ENCODE results near the gene SH3RF3. TPM values are rescaled to one million over a fixed set of nuclear protein-coding genes. Genes with fewer than 3 reads are reported as not detected.
"Not testable (repeated sequence)": the region's sequence is repeated elsewhere in the genome, so short reads cannot be mapped to it uniquely, and the experiment has no call there.

Gene SH3RF3
- total RNA-seq, 1 donor from 2014 or later = 0.47 TPM

DNA sequence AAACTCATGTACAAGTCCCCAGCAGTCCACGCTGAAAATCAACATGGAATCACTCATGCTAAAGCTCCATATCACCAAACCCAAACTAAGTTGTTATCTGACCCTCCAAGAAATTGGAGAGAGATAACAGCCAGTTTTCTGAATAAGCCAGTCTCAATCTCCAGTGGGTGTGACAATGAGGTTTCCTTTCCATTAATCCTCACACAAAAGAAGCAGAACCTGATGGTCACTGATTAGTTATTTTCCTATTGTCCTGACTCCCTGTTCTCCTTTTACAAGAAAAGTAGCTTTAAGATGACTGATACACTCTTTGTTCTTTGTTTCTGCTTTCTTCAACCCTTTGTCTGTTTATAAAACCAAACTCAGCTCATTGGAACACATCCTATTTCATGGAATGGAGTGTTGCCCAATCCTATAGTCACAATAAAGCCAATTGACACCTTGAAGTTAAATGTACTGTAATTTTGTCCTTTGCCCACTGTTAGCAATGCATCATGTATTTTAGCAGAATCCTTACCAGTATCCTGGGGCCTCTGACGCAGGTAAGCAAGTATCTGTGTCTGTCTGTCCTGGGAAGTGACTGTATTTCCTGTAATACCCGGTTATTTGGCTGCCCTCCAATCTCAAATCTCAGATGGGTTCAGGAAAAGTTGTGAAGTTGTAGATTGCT is 30.6 kb upstream of the SH3RF3 start:
- DNase-seq = no peak
- Mint-ChIP-seq H3K4me3 (no peak overlapping the region), H3K27me3 (peaks cover 8% of the 10 kb centered on the region), H3K36me3 (ENCODE audit: low read depth) (no peaks in the 10 kb centered on the region), H3K9me3 (no peaks in the 10 kb centered on the region), H3K27ac (no peak overlapping the region), H3K4me1 (peaks cover 2% of the 10 kb centered on the region)
- intact Hi-C loops (cut with micrococcal nuclease) = no loop called here

DNA sequence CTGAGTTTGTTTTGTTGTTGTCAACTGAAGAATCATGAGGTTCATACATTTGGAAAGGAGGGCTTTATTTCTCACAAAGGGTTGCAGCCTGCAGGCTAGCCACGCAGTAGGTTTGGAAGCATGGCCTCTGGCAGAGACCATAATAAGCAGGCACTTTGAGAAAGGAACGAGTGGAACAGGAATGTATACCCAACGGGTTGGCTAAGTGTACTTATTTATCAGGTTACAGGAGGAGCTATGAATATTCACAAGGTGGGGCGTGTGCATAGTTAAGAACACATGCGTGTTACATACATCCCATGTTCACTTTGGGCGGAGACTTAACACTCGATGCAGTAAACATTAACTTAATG is 30.1 kb upstream of the SH3RF3 start:
- no peak overlapping the region for H3K27ac Mint-ChIP-seq
- H3K9me3 Mint-ChIP-seq = no peaks in the 10 kb centered on the region
- H3K4me1 Mint-ChIP-seq = peaks cover 2% of the 10 kb centered on the region
- DNase-seq = no peak
- H3K4me3 Mint-ChIP-seq = no peak overlapping the region
- intact Hi-C loops (cut with micrococcal nuclease) = no loop called here
- peaks cover 8% of the 10 kb centered on the region for H3K27me3 Mint-ChIP-seq
- H3K36me3 Mint-ChIP-seq (ENCODE audit: low read depth) = no peaks in the 10 kb centered on the region

DNA sequence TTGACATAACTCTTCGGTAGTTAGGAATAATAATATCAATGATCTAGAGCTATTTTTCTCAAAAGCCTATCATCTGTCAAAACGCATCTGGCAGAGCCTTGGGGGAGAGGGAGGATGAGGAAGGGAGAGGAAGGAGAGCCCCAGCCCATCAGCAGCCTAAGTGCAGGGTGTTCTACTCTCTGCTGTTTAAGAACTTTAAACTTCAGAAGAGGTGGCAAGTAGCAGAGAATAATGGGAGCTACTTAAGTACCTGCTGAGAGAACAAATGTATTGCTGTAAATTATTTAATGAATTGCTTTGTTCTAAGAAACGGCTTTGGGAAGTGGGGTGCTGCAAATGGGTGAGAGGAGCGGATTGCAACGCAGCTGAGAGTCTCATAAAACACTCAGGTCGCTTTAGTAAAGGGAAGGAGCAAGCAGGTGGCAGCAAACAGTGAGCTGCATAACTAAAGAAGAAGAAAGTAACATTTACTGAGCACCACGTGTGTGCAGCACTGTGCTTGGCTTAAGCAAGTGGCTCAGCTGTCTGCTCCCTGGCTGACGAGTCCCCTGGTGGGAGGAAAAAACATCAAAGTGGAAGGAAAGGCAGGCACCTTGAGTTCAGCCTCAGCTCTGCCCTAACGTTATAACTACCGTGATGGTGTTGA is 26.3 kb upstream of the SH3RF3 start:
- no peak overlapping the region for H3K4me3 Mint-ChIP-seq
- H3K9me3 Mint-ChIP-seq = no peaks in the 10 kb centered on the region
- peaks cover 8% of the 10 kb centered on the region for H3K27me3 Mint-ChIP-seq
- no peak overlapping the region for H3K27ac Mint-ChIP-seq
- intact Hi-C loops (cut with micrococcal nuclease) = no loop called here
- H3K4me1 Mint-ChIP-seq = peaks cover 2% of the 10 kb centered on the region
- no peaks in the 10 kb centered on the region for H3K36me3 Mint-ChIP-seq (ENCODE audit: low read depth)
- DNase-seq = no peak

DNA sequence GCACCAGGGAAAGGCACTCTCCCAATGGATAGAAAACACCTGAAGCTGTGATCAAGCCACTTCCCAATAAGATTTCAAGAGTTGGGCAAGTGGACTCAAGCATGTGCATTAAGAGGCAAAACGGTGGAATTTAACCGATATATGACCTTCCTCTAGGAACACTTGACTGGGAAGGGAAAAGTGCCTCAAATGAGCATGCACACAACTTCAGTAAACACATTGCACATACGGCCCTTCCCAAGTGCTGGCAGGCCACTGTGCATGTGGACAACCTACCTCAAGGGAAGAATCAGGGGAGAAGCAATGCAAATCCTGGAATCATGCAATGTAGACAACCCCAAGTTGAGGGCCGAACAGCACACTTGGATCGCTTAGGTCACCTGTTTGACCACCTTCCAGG is 23.9 kb upstream of the SH3RF3 start:
- no peaks in the 10 kb centered on the region for H3K36me3 Mint-ChIP-seq (ENCODE audit: low read depth)
- no peak overlapping the region for H3K4me3 Mint-ChIP-seq
- no peak overlapping the region for H3K27ac Mint-ChIP-seq
- no peaks in the 10 kb centered on the region for H3K9me3 Mint-ChIP-seq
- intact Hi-C loops (cut with micrococcal nuclease) = no loop called here
- H3K4me1 Mint-ChIP-seq = peaks cover 2% of the 10 kb centered on the region
- DNase-seq = no peak
- peaks cover 7% of the 10 kb centered on the region for H3K27me3 Mint-ChIP-seq

DNA sequence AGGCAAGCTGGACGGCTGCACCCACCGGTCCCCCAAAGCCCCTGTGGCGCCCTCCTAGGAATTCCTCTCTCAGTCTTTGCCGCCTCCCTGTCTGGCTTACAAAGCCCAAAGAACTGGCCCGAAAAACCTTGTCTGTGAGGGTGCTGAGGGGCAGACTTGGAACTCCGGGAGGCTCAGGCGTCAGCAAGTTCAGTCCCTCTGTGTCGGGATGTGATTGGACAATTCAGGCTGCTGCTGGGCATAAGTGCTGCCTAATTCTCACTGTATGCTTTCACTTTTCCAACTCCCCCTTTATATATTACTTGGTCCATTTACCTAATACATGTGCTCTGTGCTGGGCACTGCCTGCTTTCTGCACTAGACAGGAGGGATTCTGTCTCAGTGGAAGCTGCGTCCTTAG is 20.3 kb upstream of the SH3RF3 start:
- Mint-ChIP-seq H3K27me3 (no peaks in the 10 kb centered on the region), H3K27ac (no peak overlapping the region), H3K36me3 (ENCODE audit: low read depth) (no peaks in the 10 kb centered on the region), H3K4me3 (no peak overlapping the region), H3K9me3 (no peaks in the 10 kb centered on the region), H3K4me1 (no peaks in the 10 kb centered on the region)
- no peak for DNase-seq
- intact Hi-C loops (cut with micrococcal nuclease) = no loop called here

DNA sequence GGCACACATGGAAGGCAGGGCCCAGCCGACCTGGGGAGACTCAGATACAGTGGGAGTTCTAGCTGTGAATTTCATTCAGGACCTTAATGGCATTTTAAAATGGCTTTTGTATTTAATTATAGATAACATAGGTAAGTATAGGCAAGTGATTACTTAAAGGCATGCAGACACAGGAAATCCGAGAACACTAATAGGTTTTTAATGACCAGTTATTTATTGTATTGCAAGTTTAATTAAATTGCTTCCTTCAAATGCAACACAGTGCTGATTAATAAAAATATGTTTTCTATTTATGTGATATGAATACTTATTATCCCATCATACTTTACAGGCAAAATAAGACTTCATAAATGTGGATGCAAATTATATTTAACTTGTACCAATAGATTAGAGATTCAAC is 19.7 kb upstream of the SH3RF3 start:
- no peak for DNase-seq
- Mint-ChIP-seq H3K4me3 (no peak overlapping the region), H3K27me3 (peaks cover 2% of the 10 kb centered on the region), H3K9me3 (no peaks in the 10 kb centered on the region), H3K4me1 (no peaks in the 10 kb centered on the region), H3K27ac (no peak overlapping the region), H3K36me3 (ENCODE audit: low read depth) (no peaks in the 10 kb centered on the region)
- intact Hi-C loops (cut with micrococcal nuclease) = no loop called here

DNA sequence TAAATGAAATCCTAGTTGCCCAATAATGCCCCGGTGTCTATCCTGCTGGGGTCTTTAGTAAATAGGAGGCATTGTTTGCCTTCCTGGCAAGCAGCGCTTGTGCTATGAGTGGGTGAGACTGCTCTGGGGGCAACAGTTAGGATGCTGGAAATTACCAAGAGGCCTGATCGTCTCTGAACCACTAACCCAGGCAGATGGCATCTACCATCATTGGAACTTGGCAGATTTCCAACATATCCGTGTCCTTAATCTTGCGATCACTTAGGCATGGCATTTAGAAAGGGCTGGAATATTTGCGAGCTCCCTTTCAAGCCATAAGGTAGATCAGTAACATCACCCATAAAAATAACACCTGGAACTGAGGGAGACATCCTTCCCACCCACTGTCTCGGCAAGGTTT is 18.8 kb upstream of the SH3RF3 start:
- Mint-ChIP-seq H3K9me3 (no peaks in the 10 kb centered on the region), H3K4me1 (no peaks in the 10 kb centered on the region), H3K27ac (no peak overlapping the region), H3K4me3 (no peak overlapping the region), H3K27me3 (peaks cover 7% of the 10 kb centered on the region), H3K36me3 (ENCODE audit: low read depth) (no peaks in the 10 kb centered on the region)
- no peak for DNase-seq
- intact Hi-C loops (cut with micrococcal nuclease) = no loop called here

DNA sequence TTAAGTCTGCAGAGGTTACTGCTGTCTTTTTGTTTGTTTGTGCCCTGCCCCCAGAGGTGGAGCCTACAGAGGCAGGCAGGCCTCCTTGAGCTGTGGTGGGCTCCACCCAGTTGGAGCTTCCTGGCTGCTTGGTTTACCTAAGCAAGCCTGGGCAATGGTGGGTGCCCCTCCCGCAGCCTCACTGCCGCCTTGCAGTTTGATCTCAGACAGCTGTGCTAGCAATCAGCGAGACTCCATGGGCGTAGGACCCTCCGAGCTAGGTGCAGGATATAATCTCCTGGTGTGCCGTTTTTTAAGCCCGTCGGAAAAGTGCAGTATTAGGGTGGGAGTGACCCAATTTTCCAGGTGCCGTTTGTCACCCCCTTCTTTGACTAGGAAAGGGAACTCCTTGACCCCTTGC is 11.8 kb upstream of the SH3RF3 start:
- H3K36me3 Mint-ChIP-seq (ENCODE audit: low read depth); DNase-seq; H3K27ac Mint-ChIP-seq; H3K4me3 Mint-ChIP-seq; intact Hi-C loops (cut with micrococcal nuclease); H3K4me1 Mint-ChIP-seq; H3K9me3 Mint-ChIP-seq: not testable (repeated sequence)
- peaks cover 24% of the 10 kb centered on the region for H3K27me3 Mint-ChIP-seq

DNA sequence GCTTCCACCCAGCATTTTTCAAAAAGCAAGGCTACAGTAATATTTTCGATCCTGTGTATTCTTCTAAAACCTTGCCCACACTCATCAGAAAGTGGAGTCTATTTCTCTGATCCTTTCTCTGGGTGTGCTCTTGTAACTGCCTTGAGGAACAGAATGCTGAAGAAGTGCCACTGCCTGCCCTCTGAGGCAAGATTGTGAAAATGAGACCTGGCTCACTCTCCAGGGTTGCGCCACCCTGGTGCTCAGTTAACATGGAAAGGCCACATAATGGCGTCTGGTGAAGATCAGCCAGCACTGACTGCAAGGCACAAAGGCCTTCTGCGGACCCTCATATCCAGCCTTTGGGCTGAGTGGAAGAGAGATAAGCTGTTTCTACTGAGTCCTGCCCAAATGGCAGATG is 11.2 kb upstream of the SH3RF3 start:
- DNase-seq = no peak
- Mint-ChIP-seq H3K4me1 (no peaks in the 10 kb centered on the region), H3K27ac (no peak overlapping the region), H3K27me3 (peaks cover 25% of the 10 kb centered on the region), H3K36me3 (ENCODE audit: low read depth) (no peaks in the 10 kb centered on the region), H3K4me3 (no peak overlapping the region), H3K9me3 (peaks cover 3% of the 10 kb centered on the region)
- intact Hi-C loops (cut with micrococcal nuclease) = no loop called here

DNA sequence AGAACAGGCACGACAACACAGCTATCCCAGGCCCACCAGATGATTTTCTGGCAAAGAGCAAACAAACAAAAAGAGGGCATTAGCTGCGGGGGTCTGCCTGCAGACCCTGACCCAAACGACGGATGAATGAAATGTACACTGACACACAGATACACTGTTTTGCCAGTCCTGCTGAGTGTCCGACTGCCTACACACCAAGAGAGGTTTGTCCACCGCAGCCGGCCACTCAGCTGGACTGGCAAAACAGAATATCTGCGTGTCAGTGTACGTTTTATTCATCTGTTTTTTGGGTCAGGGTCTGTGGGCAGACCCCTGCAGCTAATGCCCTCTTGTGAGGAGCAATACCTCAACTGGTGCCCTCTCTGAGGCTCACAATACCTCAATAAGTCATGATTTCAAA is 10.7 kb upstream of the SH3RF3 start:
- DNase-seq = no peak
- Mint-ChIP-seq H3K4me1 (no peaks in the 10 kb centered on the region), H3K27me3 (peaks cover 27% of the 10 kb centered on the region), H3K4me3 (no peak overlapping the region), H3K9me3 (peaks cover 3% of the 10 kb centered on the region), H3K27ac (no peak overlapping the region), H3K36me3 (ENCODE audit: low read depth) (no peaks in the 10 kb centered on the region)
- intact Hi-C loops (cut with micrococcal nuclease) = no loop called here

DNA sequence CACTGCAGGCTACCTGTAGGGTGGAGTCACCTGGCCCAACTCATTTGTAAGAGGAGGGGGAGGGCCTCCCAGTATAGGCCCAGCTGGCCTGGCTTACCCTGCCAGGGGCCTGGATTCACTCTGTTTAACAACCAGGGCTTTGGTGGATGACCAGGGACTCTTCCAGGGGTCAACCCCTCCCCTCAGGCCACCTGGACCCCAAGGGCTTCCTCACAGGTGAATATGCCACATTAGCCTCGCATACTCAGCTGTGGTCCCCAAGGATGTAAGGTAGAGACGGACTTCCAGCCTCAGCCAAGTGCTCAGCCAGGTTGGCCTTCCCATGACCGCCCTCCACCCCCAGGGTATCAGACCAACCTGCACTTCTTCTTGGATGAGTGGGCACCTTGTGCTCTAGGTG is 8.8 kb upstream of the SH3RF3 start:
- no peak for DNase-seq
- Mint-ChIP-seq H3K27me3 (peaks cover 24% of the 10 kb centered on the region), H3K36me3 (ENCODE audit: low read depth) (no peaks in the 10 kb centered on the region), H3K4me3 (no peak overlapping the region), H3K27ac (no peak overlapping the region), H3K4me1 (no peaks in the 10 kb centered on the region), H3K9me3 (peaks cover 3% of the 10 kb centered on the region)
- intact Hi-C loops (cut with micrococcal nuclease) = loop anchor here (10.0 kb wide), 1 partner anchor 195 kb away; no protein-coding TSS in a partner anchor

DNA sequence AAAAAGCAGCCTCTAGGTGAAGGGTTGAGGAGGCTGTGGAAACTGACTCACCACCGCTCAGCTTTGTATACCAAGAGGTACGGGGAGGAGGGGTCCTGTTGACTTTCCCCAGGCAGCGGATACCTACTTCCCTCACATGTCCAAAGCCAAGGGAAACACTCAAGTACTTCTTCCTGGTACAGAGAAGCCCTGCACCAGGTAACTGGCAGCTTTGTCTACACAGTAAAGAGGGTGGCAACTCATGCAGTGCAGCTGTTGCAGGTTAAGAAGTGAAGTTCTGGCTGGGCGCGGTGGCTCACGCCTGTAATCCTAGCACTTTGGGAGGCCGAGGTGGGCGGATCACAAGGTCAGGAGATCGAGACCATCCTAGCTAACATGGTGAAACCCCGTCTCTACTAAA is 8.3 kb upstream of the SH3RF3 start:
- not testable (repeated sequence) for H3K27ac Mint-ChIP-seq; H3K9me3 Mint-ChIP-seq; DNase-seq; H3K36me3 Mint-ChIP-seq (ENCODE audit: low read depth); H3K4me1 Mint-ChIP-seq; H3K4me3 Mint-ChIP-seq
- intact Hi-C loops (cut with micrococcal nuclease) = loop anchor here (10.0 kb wide), 1 partner anchor 196 kb away; no protein-coding TSS in a partner anchor
- peaks cover 24% of the 10 kb centered on the region for H3K27me3 Mint-ChIP-seq

DNA sequence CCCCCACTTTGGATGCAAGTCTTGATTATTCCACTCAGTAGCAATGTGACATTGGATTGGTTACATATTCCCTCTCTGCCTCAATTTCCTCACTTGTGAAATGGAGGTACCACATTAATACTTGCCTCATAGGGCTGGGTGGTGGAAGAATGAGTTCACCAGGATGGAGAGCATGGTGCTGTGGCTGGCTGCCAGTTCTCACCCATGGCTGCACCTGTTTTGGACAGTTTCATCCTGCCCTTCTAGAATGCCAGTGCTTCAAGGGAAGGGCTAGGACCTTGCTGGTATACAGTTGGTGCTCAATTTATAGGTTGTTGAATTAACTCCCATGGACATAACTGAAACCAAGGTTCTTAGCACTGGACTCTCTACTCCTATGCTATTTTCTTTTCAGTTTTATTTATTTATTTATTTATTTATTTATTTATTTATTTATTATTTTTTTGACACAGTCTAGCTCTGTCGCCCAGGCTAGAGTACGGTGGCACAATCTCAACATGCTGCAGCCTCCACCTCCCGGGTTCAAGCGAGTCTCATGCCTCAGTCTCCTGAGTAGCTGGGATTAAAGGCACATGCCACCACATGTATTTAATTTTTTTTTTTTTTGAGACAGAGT is 5.3 kb upstream of the SH3RF3 start:
- DNase-seq = no peak
- Mint-ChIP-seq H3K27ac (no peak overlapping the region), H3K4me1 (peaks cover 15% of the 10 kb centered on the region), H3K36me3 (ENCODE audit: low read depth) (no peaks in the 10 kb centered on the region), H3K9me3 (no peaks in the 10 kb centered on the region), H3K4me3 (no peak overlapping the region), H3K27me3 (peaks cover 32% of the 10 kb centered on the region)
- intact Hi-C loops (cut with micrococcal nuclease) = loop anchor here (10.0 kb wide), 1 partner anchor 199 kb away; no protein-coding TSS in a partner anchor

DNA sequence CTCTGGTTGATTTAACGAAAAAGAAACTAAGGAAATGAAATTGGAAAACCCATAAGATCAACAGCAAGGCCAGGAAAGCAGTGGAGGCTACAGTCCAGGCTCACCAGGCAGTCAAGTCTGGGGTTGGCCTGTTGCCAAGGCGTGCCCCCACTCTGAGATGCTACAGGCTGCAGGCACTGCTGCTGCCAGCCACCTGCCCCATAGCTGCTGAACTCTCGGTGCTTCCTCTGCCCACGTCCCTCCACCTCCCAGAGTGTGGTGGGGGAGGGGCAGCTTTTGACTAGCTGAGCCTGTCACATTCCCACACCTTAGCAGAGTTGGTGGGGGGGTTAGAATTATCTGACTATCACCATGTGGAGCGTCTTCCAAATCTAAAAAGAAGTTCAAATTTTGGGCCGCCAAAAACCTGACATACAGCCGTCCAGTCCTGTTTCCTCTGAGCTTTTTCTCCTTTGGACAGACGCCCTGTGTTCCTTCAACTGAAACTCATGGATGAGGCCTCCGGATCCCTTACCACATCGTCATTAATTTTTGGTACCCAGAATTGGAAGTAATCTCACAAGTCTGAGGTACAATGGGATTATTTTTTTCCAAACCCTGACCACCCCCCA is 3.9 kb upstream of the SH3RF3 start:
- peaks cover 17% of the 10 kb centered on the region for H3K4me1 Mint-ChIP-seq
- DNase-seq = no peak

More for the DNA sequence above, 3.9 kb upstream of the SH3RF3 start:
- intact Hi-C loops (cut with micrococcal nuclease) = loop anchor here (5.0 to 10.0 kb wide), 2 partner anchors 200 to 207 kb away; no protein-coding TSS in a partner anchor
- Mint-ChIP-seq H3K36me3 (ENCODE audit: low read depth) (no peaks in the 10 kb centered on the region), H3K27ac (no peak overlapping the region), H3K27me3 (peaks cover 33% of the 10 kb centered on the region), H3K4me3 (no peak overlapping the region), H3K9me3 (no peaks in the 10 kb centered on the region)

Measured in activated CD4-positive, alpha-beta T cell treated with anti-CD3 and anti-CD28 coated beads, Interleukin-2, amount 10 ng/mL, durations not matched to agents 24 days and 14 days (primary cell).